Neural progenitor cell (in vitro differentiated cells): ENCODE measurements around the gene GRID1.

Experiments used
- EZH2 ChIP-seq: fragments of 200-600 bp; sonication (generic); IDR thresholded peaks from 2 replicates; pipeline ENCODE4 v1.6.1; 2017; ENCODE audit warnings: antibody characterized with exemption, mild to moderate bottlenecking, moderate library complexity
- EZH2phosphoT487 ChIP-seq: fragments of 200-600 bp; sonication (generic); IDR thresholded peaks from 2 replicates; pipeline ENCODE4 v1.6.1; 2017; ENCODE audit warnings: antibody characterized with exemption
- TF ChIP-seq, protein P1 (sequence below): fragments of 200-600 bp; sonication (generic); IDR thresholded peaks from 2 replicates; pipeline ENCODE4 v1.5.1; 2017; ENCODE audit warnings: antibody characterized with exemption, mild to moderate bottlenecking

DNA sequence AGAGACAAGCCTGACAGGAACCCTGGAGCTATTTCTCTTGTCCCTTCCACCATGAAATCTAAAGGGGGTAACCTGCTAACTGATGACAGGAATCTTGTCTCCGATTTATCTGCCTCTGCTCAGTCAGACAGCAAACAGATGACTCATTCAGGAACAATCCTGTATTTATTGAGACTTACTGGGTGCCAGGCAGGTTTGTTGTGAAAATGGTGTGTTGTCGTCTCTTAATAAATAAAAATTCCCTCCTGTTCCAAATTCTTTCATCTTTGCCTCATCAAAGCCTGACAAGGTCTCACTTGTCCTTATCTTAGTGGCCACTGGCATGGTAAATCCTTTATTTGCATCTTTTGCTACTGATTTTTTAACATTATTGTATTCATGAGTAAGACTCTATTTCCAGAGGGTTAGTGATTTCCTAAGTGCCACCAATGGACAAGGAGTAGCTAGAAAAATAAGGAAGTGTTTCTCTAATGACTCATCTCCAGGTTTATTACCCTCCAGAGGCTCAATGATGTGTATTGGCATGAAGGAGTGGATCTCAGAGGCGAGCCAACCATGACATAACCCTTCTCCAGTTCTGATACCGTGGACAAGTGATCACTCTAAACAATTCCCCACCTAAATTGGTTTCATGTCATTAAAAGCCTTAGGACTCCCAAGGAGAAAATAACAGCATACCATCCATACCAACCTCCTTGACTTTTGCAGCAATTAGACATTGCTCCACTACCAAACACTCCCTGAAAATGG lies 724.0 kb downstream of the GRID1 start:
- TF ChIP-seq, protein P1, sequence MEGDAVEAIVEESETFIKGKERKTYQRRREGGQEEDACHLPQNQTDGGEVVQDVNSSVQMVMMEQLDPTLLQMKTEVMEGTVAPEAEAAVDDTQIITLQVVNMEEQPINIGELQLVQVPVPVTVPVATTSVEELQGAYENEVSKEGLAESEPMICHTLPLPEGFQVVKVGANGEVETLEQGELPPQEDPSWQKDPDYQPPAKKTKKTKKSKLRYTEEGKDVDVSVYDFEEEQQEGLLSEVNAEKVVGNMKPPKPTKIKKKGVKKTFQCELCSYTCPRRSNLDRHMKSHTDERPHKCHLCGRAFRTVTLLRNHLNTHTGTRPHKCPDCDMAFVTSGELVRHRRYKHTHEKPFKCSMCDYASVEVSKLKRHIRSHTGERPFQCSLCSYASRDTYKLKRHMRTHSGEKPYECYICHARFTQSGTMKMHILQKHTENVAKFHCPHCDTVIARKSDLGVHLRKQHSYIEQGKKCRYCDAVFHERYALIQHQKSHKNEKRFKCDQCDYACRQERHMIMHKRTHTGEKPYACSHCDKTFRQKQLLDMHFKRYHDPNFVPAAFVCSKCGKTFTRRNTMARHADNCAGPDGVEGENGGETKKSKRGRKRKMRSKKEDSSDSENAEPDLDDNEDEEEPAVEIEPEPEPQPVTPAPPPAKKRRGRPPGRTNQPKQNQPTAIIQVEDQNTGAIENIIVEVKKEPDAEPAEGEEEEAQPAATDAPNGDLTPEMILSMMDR = no peak
- TF ChIP-seq EZH2 = no peak
- no peak for TF ChIP-seq EZH2phosphoT487
